ENCODE results near the gene SLC28A1.

GRCh38 chr15:84924077-84924731 lies 39.7 kb downstream of the SLC28A1 start:
- TF ChIP-seq CTCF (conservative IDR thresholded peaks at IDR 0.05; ENCODE audit: low read depth, low read length) (no peak), MXI1 (IDR thresholded peaks at IDR 0.05; ENCODE audit: borderline replicate concordance, low read depth, low read length) (no peak), POLR2A (IDR thresholded peaks at IDR 0.05; ENCODE audit: low read depth, low read length) (no peak), MAFK (IDR thresholded peaks at IDR 0.05; ENCODE audit: low read depth, low read length) (no peak), RAD21 (IDR thresholded peaks at IDR 0.05; ENCODE audit: low read length) (no peak), RFX5 (IDR thresholded peaks at IDR 0.05; ENCODE audit: low read depth, low read length) (no peak), ELK1 (IDR thresholded peaks at IDR 0.05; ENCODE audit: borderline replicate concordance, low read depth, low read length) (no peak), FOS (IDR thresholded peaks at IDR 0.05; ENCODE audit: low read depth, low read length) (no peak), CEBPB (IDR thresholded peaks at IDR 0.05; ENCODE audit: low read depth, low read length) (no peak), SMC3 (IDR thresholded peaks at IDR 0.05; ENCODE audit: low read depth, low read length) (no peak)
